ENCODE measurements around the gene F3. TPM values are rescaled to one million over a fixed set of nuclear protein-coding genes. Genes with fewer than 3 reads are reported as not detected.

The F3 gene
- total RNA-seq, 1 donor from 2014 or later = 102 TPM

- Mint-ChIP-seq H3K27me3 (no peaks in the 10 kb centered on the region), H3K4me1 (ENCODE audit: unreplicated experiment) (peaks cover 9% of the 10 kb centered on the region), H3K27ac (peak overlapping the region; percentile 31), H3K4me3 (no peak overlapping the region), H3K36me3 (no peaks in the 10 kb centered on the region), H3K9me3 (peaks cover 6% of the 10 kb centered on the region)
- TF ChIP-seq CTCF (conservative IDR thresholded peaks at IDR 0.05) = peak; percentile 71
- DNase-seq (ENCODE audit: extremely low spot score, unreplicated experiment) = no peak
Observed at GRCh38 chr1:94522304-94522703, 19.3 kb downstream of the F3 start.

GRCh38 chr1:94519351-94519750, 22.2 kb downstream of the F3 start:
- Mint-ChIP-seq H3K27me3 (no peaks in the 10 kb centered on the region), H3K4me3 (no peak overlapping the region), H3K4me1 (ENCODE audit: unreplicated experiment) (peaks cover 5% of the 10 kb centered on the region), H3K27ac (no peak overlapping the region), H3K9me3 (no peaks in the 10 kb centered on the region), H3K36me3 (no peaks in the 10 kb centered on the region)
- DNase-seq (ENCODE audit: extremely low spot score, unreplicated experiment) = no peak
- no peak for TF ChIP-seq CTCF (conservative IDR thresholded peaks at IDR 0.05)

GRCh38 chr1:94515296-94515947, 26.1 kb downstream of the F3 start:
- H3K9me3 Mint-ChIP-seq = no peaks in the 10 kb centered on the region
- H3K36me3 Mint-ChIP-seq = peaks cover 4% of the 10 kb centered on the region
- TF ChIP-seq CTCF (conservative IDR thresholded peaks at IDR 0.05) = no peak
- H3K4me3 Mint-ChIP-seq = no peak overlapping the region
- H3K27ac Mint-ChIP-seq = no peak overlapping the region
- H3K27me3 Mint-ChIP-seq = no peaks in the 10 kb centered on the region
- DNase-seq (ENCODE audit: extremely low spot score, unreplicated experiment) = no peak
- peaks cover 3% of the 10 kb centered on the region for H3K4me1 Mint-ChIP-seq (ENCODE audit: unreplicated experiment)

- Mint-ChIP-seq H3K4me3 (no peak overlapping the region), H3K27ac (no peak overlapping the region), H3K36me3 (peaks cover 8% of the 10 kb centered on the region), H3K27me3 (no peaks in the 10 kb centered on the region), H3K4me1 (ENCODE audit: unreplicated experiment) (peaks cover 3% of the 10 kb centered on the region), H3K9me3 (no peaks in the 10 kb centered on the region)
- peak; percentile 83 for TF ChIP-seq CTCF (conservative IDR thresholded peaks at IDR 0.05)
- no peak for DNase-seq (ENCODE audit: extremely low spot score, unreplicated experiment)
Observed at GRCh38 chr1:94514095-94514727, 27.3 kb downstream of the F3 start.

GRCh38 chr1:94512816-94513215, 28.7 kb downstream of the F3 start:
- TF ChIP-seq CTCF (conservative IDR thresholded peaks at IDR 0.05) = no peak
- H3K4me3 Mint-ChIP-seq = no peak overlapping the region
- no peak overlapping the region for H3K27ac Mint-ChIP-seq
- no peaks in the 10 kb centered on the region for H3K9me3 Mint-ChIP-seq
- no peak for DNase-seq (ENCODE audit: extremely low spot score, unreplicated experiment)
- H3K4me1 Mint-ChIP-seq (ENCODE audit: unreplicated experiment) = peaks cover 3% of the 10 kb centered on the region
- H3K27me3 Mint-ChIP-seq = no peaks in the 10 kb centered on the region
- peaks cover 12% of the 10 kb centered on the region for H3K36me3 Mint-ChIP-seq
